Vagina (tissue), 2 donors: ENCODE data around the gene SNX9. TPM values are rescaled to one million over a fixed set of nuclear protein-coding genes. Genes with fewer than 3 reads are reported as not detected.

Experiments
- DNase-seq, 2 donors: peaks; one replicate each; pipeline ENCODE4 v3.0.0-alpha.2; 2017; ENCODE audit errors: extremely low spot score in 2 of 2
- H3K27ac ChIP-seq: fragments of 200-600 bp; sonication (generic); one replicate; pipeline ENCODE4 v1.5.1; 2019
- H3K27me3 ChIP-seq: fragments of 200-600 bp; sonication (generic); one replicate; pipeline ENCODE4 v1.5.1; 2019
- H3K36me3 ChIP-seq, 2 donors: fragments of 200-600 bp; sonication (generic); one replicate each; pipeline ENCODE4 v1.5.1; 2017 to 2019
- H3K4me1 ChIP-seq: fragments of 200-600 bp; sonication (generic); one replicate; pipeline ENCODE4 v1.5.1; 2019
- H3K4me3 ChIP-seq, 2 donors: fragments of 200-600 bp; sonication (generic); 1 replicate in 1 of 2; 2 replicates in 1 of 2; pipeline ENCODE4 v1.5.1; 2016 to 2019
- H3K9me3 ChIP-seq: fragments of 200-600 bp; sonication (generic); one replicate; pipeline ENCODE4 v1.5.1; 2019
- POLR2A ChIP-seq, 2 donors: fragments of 450-650 bp; IDR thresholded peaks; one replicate each; pipeline ENCODE4 v1.6.1; 2017; ENCODE audit warnings: antibody characterized with exemption in 2 of 2, mild to moderate bottlenecking in 2 of 2, moderate library complexity in 2 of 2
- POLR2AphosphoS5 ChIP-seq, 2 donors: sonication (generic); formaldehyde crosslinking; IDR thresholded peaks; one replicate each; pipeline ENCODE4 v1.9.0; 2017; ENCODE audit warnings: antibody characterized with exemption in 2 of 2, mild to moderate bottlenecking in 2 of 2, low read depth in 1 of 2; ENCODE audit not compliant: insufficient read depth in 1 of 2
- intact Hi-C: fragments of 100-400 bp; cut with DNase I; formaldehyde crosslinking; loops from one replicate; pipeline ENCODE4 v1.15.1; 2023
- total RNA-seq: library from RNA; depleted of rRNA; stranded (reverse); fragments of >200 nt; gene quantifications from one replicate; pipeline ENCODE4 v1.2.3, GENCODE V29; 2016
- TF ChIP-seq, protein P1 (sequence below), 3 experiments: fragments of 450-650 bp in 2 of 3; fragments of 200-600 bp in 1 of 3; sonication (generic) in 1 of 3; IDR thresholded peaks; one replicate each; pipeline ENCODE4 v1.5.1; 2017 to 2019; ENCODE audit warnings: antibody characterized with exemption in 3 of 3, mild to moderate bottlenecking in 2 of 3, moderate library complexity in 2 of 3

SNX9 gene
- total RNA-seq, 1 donor from 2014 or later = 61.4 TPM

DNA sequence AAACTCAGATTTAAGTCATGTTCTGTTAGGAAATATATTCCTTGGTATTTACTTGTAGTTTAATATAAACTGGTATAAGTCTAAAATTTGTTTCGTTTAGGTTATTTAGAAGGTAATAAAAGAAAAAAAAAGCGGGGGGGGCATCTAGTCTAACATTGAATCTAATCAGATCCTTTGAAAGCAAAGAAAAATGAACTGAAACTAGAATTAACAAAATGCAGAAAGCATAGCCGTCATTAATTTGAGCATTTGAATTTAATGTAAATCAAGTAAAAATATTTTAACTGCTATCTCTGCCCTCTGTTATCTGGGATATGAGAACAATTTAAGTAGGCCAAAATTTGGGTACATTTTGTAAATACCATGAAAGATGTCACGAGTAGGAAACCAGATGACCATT is 54.1 kb downstream of the SNX9 start:
- no peak overlapping the region for H3K27ac ChIP-seq
- peaks cover 0 to 29% of the 10 kb centered on the region in 2 donors for H3K36me3 ChIP-seq
- TF ChIP-seq, protein P1, sequence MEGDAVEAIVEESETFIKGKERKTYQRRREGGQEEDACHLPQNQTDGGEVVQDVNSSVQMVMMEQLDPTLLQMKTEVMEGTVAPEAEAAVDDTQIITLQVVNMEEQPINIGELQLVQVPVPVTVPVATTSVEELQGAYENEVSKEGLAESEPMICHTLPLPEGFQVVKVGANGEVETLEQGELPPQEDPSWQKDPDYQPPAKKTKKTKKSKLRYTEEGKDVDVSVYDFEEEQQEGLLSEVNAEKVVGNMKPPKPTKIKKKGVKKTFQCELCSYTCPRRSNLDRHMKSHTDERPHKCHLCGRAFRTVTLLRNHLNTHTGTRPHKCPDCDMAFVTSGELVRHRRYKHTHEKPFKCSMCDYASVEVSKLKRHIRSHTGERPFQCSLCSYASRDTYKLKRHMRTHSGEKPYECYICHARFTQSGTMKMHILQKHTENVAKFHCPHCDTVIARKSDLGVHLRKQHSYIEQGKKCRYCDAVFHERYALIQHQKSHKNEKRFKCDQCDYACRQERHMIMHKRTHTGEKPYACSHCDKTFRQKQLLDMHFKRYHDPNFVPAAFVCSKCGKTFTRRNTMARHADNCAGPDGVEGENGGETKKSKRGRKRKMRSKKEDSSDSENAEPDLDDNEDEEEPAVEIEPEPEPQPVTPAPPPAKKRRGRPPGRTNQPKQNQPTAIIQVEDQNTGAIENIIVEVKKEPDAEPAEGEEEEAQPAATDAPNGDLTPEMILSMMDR (IDR thresholded peaks at IDR 0.05) = no peak
- TF ChIP-seq POLR2AphosphoS5 (IDR thresholded peaks at IDR 0.05; ENCODE audit: insufficient read depth in 1 of 2, low read depth in 1 of 2) (no peak), POLR2A (IDR thresholded peaks at IDR 0.05) (no peak)
- H3K9me3 ChIP-seq = no peaks in the 10 kb centered on the region
- no peak overlapping the region for H3K4me3 ChIP-seq
- H3K4me1 ChIP-seq = no peaks in the 10 kb centered on the region
- DNase-seq = no peak
- H3K27me3 ChIP-seq = no peaks in the 10 kb centered on the region
- intact Hi-C loops = no loop called here

DNA sequence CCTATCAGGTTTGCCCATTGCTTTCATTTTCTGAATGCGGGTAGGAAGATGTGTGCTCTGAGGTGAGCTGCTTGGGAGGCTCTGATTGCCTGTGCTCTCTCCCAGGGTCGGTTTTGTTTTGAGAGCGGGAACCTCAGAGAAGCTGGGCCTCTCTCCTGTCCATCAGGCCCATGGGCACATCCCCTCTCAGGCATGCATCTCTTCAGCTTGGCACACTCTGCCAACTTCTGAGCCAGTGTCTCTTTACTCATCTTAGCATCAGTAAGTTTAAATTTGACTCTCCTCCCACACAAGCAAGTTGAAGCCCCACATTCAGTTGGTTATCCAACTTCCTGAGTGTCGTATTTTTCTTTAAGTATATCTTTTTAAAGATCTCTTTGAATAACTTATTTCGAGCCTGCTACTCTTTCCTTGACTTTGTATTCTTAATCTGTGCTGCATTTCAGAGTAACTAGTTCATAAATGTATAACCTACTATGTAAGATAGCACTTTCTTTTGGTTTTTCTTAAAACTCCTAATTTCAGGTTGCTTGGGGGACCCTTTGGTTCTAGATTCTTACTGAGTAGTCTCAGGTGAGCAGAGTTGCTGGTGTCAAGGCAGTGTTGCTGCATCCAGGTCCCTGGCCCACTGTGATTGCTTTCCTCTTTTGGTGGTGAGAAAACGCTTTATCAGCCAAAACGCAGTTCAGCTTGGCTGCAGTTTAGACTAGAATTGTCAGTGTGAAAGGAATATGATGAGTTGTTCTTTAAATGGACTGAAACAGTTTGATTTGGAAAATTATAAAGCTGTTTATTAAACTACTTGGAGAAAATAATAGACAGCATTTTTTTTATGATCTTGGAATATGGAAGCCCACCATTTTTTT is 54.8 kb downstream of the SNX9 start:
- DNase-seq = no peak
- Histone ChIP-seq H3K4me3 (no peak overlapping the region), H3K9me3 (no peaks in the 10 kb centered on the region), H3K27ac (no peak overlapping the region), H3K4me1 (no peaks in the 10 kb centered on the region), H3K36me3 (peaks cover 0 to 29% of the 10 kb centered on the region in 2 donors), H3K27me3 (no peaks in the 10 kb centered on the region)
- TF ChIP-seq POLR2A (IDR thresholded peaks at IDR 0.05) = no peak
- no peak for TF ChIP-seq POLR2AphosphoS5 (IDR thresholded peaks at IDR 0.05; ENCODE audit: insufficient read depth in 1 of 2, low read depth in 1 of 2)
- TF ChIP-seq, protein P1 (IDR thresholded peaks at IDR 0.05) = no peak
- intact Hi-C loops = no loop called here

DNA sequence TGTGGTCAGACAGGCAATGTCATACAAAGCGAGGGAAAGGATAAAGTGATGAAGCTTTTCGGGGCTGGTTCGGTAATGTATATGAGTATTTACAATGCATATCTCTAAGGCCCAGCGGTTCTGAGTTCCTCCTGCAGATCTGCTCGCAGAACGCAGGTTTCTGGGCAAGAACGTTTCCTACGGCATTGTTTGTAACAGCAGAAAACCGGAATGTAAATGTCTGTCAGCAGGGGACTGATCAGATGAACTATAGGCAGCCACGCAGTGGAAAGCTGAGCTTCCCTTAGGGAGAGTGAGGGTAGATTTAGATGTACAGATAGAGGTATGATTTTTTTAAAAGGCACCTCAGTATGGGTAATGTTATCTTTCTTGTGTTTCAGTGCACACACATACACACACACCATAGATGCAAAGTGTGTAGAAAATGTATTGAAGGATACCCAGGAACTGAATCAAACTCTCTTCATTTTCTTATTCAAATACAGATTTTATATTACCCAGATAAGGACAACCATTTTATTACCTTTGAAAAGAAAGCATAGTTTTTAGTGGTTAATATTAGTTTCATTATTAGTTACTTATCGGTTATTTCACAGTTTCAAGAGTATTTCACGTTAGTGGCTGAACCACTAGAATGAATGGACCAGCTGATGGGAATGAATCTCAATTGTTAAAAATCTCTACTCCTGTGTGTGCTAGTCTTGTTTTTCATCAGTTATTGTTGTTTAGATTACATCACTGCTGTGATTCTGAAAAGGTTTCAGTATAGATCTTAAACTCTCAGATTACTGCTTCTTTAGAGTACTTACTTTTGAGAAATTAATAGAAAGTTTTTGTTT is 56.2 kb downstream of the SNX9 start:
- intact Hi-C loops = no loop called here
- no peak for DNase-seq
- no peak overlapping the region for H3K4me3 ChIP-seq
- no peaks in the 10 kb centered on the region for H3K4me1 ChIP-seq
- peaks cover 0 to 26% of the 10 kb centered on the region in 2 donors for H3K36me3 ChIP-seq
- TF ChIP-seq, protein P1 (IDR thresholded peaks at IDR 0.05) = no peak
- TF ChIP-seq POLR2AphosphoS5 (IDR thresholded peaks at IDR 0.05; ENCODE audit: insufficient read depth in 1 of 2, low read depth in 1 of 2) (no peak), POLR2A (IDR thresholded peaks at IDR 0.05) (no peak)
- no peak overlapping the region for H3K27ac ChIP-seq
- H3K27me3 ChIP-seq = no peaks in the 10 kb centered on the region
- H3K9me3 ChIP-seq = no peaks in the 10 kb centered on the region

DNA sequence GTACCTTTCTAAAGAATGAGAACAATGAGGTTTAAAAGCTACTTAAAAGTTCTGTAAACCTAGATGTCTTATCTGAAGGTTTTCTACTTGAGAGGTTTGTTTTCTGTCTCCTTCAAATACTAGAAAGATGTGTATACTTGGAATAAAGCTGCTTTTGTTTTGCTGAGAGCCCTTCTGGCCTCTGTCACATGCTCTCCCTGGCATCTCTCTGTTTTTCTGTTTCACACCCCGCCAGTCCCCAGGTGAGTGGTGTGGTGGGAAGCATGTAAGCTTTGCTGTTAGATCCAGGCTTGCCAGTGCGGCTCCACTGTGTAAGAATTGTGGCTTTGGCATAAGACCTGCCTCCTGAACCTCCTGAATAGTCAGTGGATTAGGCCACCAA is 56.8 kb downstream of the SNX9 start:
- Histone ChIP-seq H3K36me3 (peaks cover 0 to 21% of the 10 kb centered on the region in 2 donors), H3K27me3 (no peaks in the 10 kb centered on the region), H3K27ac (no peak overlapping the region), H3K4me3 (no peak overlapping the region), H3K4me1 (no peaks in the 10 kb centered on the region), H3K9me3 (no peaks in the 10 kb centered on the region)
- DNase-seq = no peak
- intact Hi-C loops = no loop called here
- TF ChIP-seq, protein P1 (IDR thresholded peaks at IDR 0.05) = no peak
- TF ChIP-seq POLR2A (IDR thresholded peaks at IDR 0.05) (no peak), POLR2AphosphoS5 (IDR thresholded peaks at IDR 0.05; ENCODE audit: insufficient read depth in 1 of 2, low read depth in 1 of 2) (no peak)
